Tibial nerve (tissue), 4 donors: ENCODE data around the gene THBS3. TPM values are rescaled to one million over a fixed set of nuclear protein-coding genes. Genes with fewer than 3 reads are reported as not detected.

Source experiments
- DNase-seq, 2 donors: peaks; one replicate each; pipeline ENCODE4 v3.0.0-alpha.2; 2019; ENCODE audit warnings: low spot score in 2 of 2
- H3K27ac ChIP-seq, 4 donors: fragments of 200-600 bp; sonication (generic) in 3 of 4; one replicate each; pipeline ENCODE4 v1.5.1; 2017 to 2019; ENCODE audit warnings: mild to moderate bottlenecking in 1 of 4
- H3K27me3 ChIP-seq, 2 donors: fragments of 200-600 bp; sonication (generic) in 1 of 2; one replicate each; pipeline versions ENCODE4 v1.5.1 to v1.6.0; 2017 to 2019
- H3K36me3 ChIP-seq, 3 donors: fragments of 200-600 bp; sonication (generic); one replicate each; pipeline ENCODE4 v1.5.1; 2018 to 2019
- H3K4me1 ChIP-seq, 4 donors: fragments of 200-600 bp; sonication (generic) in 3 of 4; one replicate each; pipeline ENCODE4 v1.5.1; 2017 to 2019
- H3K4me3 ChIP-seq, 4 donors: fragments of 200-600 bp; sonication (generic) in 3 of 4; one replicate each; pipeline ENCODE4 v1.5.1; 2017 to 2019; ENCODE audit warnings: mild to moderate bottlenecking in 1 of 4, moderate library complexity in 1 of 4
- H3K9me3 ChIP-seq, 4 donors: fragments of 200-600 bp; sonication (generic) in 3 of 4; one replicate each; pipeline ENCODE4 v1.5.1; 2017 to 2019
- CTCF ChIP-seq, 5 experiments: fragments of 200-600 bp in 3 of 5; fragments of 450-650 bp in 2 of 5; sonication (generic) in 3 of 5; IDR thresholded peaks; one replicate each; pipeline ENCODE4 v1.5.1; 2016 to 2019; ENCODE audit warnings: antibody characterized with exemption in 5 of 5, mild to moderate bottlenecking in 3 of 5, moderate library complexity in 2 of 5
- EP300 ChIP-seq, 2 donors: sonication (generic); formaldehyde crosslinking; IDR thresholded peaks; one replicate each; pipeline ENCODE4 v1.6.1; 2017; ENCODE audit warnings: antibody characterized with exemption in 2 of 2, mild to moderate bottlenecking in 1 of 2
- POLR2A ChIP-seq, 2 donors: fragments of 450-650 bp; IDR thresholded peaks; one replicate each; pipeline ENCODE4 v1.6.1; 2017; ENCODE audit warnings: antibody characterized with exemption in 2 of 2, mild to moderate bottlenecking in 2 of 2, moderate library complexity in 2 of 2
- WGBS, 2 donors: methylation state at CpG; one replicate each; pipeline ENCODE4 v1.1.5; 2018; 5-methylcytosine and 5-hydroxymethylcytosine counted together
- total RNA-seq, 4 donors: library from RNA; depleted of rRNA; stranded (reverse); fragments of >200 nt; gene quantifications; one replicate each; pipeline ENCODE4 v1.1.0, GENCODE V29; 2016

THBS3 gene
- total RNA-seq, 4 donors from 2014 or later, result 33.9 to 119 (median 52.6) TPM

GRCh38 chr1:155199792-155200191 lies 7.9 kb downstream of the THBS3 start:
- H3K36me3 ChIP-seq, result peaks cover 0 to 90% (median under 1%) of the 10 kb centered on the region in 3 donors
- H3K4me3 ChIP-seq, result no peak overlapping the region
- DNase-seq, result no peak

GRCh38 chr1:155198547-155198906 lies 9.2 kb downstream of the THBS3 start:
- Histone ChIP-seq H3K4me1 (peaks cover 0 to 33% (median 9%) of the 10 kb centered on the region in 4 donors), H3K27ac (no peak overlapping the region), H3K4me3 (no peak overlapping the region), H3K27me3 (no peaks in the 10 kb centered on the region), H3K9me3 (no peaks in the 10 kb centered on the region), H3K36me3 (peaks cover 0 to 79% (median 0%) of the 10 kb centered on the region in 3 donors)
- no peak for DNase-seq
- 93 to 96% methylated on average over 3 of the region's 3 CpGs for WGBS, 2 donors
- TF ChIP-seq POLR2A (IDR thresholded peaks at IDR 0.05), result no peak
- TF ChIP-seq EP300 (IDR thresholded peaks at IDR 0.05), result no peak
- no peak for TF ChIP-seq CTCF (IDR thresholded peaks at IDR 0.05)

More at GRCh38 chr1:155199792-155200191, 7.9 kb downstream of the THBS3 start:
- Histone ChIP-seq H3K27me3 (no peaks in the 10 kb centered on the region), H3K4me1 (peaks cover 0 to 24% (median 6%) of the 10 kb centered on the region in 4 donors), H3K9me3 (no peaks in the 10 kb centered on the region), H3K27ac (no peak overlapping the region)
- TF ChIP-seq POLR2A (IDR thresholded peaks at IDR 0.05) (no peak), EP300 (IDR thresholded peaks at IDR 0.05) (no peak)
- 83 to 91% methylated on average over 4 of the region's 4 CpGs for WGBS, 2 donors

- TF ChIP-seq EP300 (IDR thresholded peaks at IDR 0.05) (no peak), CTCF (IDR thresholded peaks at IDR 0.05) (no peak), POLR2A (IDR thresholded peaks at IDR 0.05) (no peak)
- peaks cover 0 to 38% (median 12%) of the 10 kb centered on the region in 4 donors for H3K4me1 ChIP-seq
- no peak overlapping the region for H3K4me3 ChIP-seq
- H3K36me3 ChIP-seq, result peaks cover 0 to 74% (median 0%) of the 10 kb centered on the region in 3 donors
- no peak for DNase-seq
- no peaks in the 10 kb centered on the region for H3K9me3 ChIP-seq
- no peak overlapping the region for H3K27ac ChIP-seq
- H3K27me3 ChIP-seq, result no peaks in the 10 kb centered on the region
- 93 to 95% methylated on average over 14 to 15 of the region's 15 CpGs for WGBS, 2 donors
Observed at GRCh38 chr1:155197901-155198546, 9.7 kb downstream of the THBS3 start.

- peaks cover 0 to 65% (median 0%) of the 10 kb centered on the region in 3 donors for H3K36me3 ChIP-seq
- H3K9me3 ChIP-seq, result no peaks in the 10 kb centered on the region
- no peak for TF ChIP-seq CTCF (IDR thresholded peaks at IDR 0.05)
- TF ChIP-seq POLR2A (IDR thresholded peaks at IDR 0.05), result no peak
- TF ChIP-seq EP300 (IDR thresholded peaks at IDR 0.05), result no peak
- peak overlapping the region in 1 of 4 donors; percentile 96 for H3K27ac ChIP-seq
- H3K4me3 ChIP-seq, result no peak overlapping the region
- peaks cover 0 to 48% (median 20%) of the 10 kb centered on the region in 4 donors for H3K4me1 ChIP-seq
- no peak for DNase-seq
- H3K27me3 ChIP-seq, result no peaks in the 10 kb centered on the region
- WGBS, 2 donors, result 86 to 91% methylated on average over 20 of the region's 20 CpGs
Observed at GRCh38 chr1:155196893-155197638, 10.6 kb downstream of the THBS3 start.

GRCh38 chr1:155196103-155196892 lies 11.4 kb downstream of the THBS3 start:
- peaks cover 0 to 57% (median 0%) of the 10 kb centered on the region in 3 donors for H3K36me3 ChIP-seq
- TF ChIP-seq EP300 (IDR thresholded peaks at IDR 0.05) (no peak), POLR2A (IDR thresholded peaks at IDR 0.05) (no peak), CTCF (IDR thresholded peaks at IDR 0.05) (no peak)
- no peak for DNase-seq
- peak overlapping the region in 1 of 4 donors; percentile 55 for H3K4me3 ChIP-seq
- WGBS, 2 donors, result 48 to 54% methylated on average over 6 of the region's 6 CpGs
- H3K27ac ChIP-seq, result peak overlapping the region in 3 of 4 donors; percentile 86 to 97 (median 96)
- H3K9me3 ChIP-seq, result no peaks in the 10 kb centered on the region
- H3K4me1 ChIP-seq, result peaks cover 0 to 52% (median 20%) of the 10 kb centered on the region in 4 donors
- H3K27me3 ChIP-seq, result no peaks in the 10 kb centered on the region
